Transverse colon (tissue), 4 donors: ENCODE results near the gene C1orf210. TPM values are rescaled to one million over a fixed set of nuclear protein-coding genes. Genes with fewer than 3 reads are reported as not detected.

Source experiments
- DNase-seq: peaks from one replicate; pipeline ENCODE4 v3.0.0-alpha.2; 2019
- H3K27ac ChIP-seq, 4 donors: fragments of 200-600 bp; sonication (generic); 2 replicates each; pipeline ENCODE4 v1.5.1; 2016 to 2018; ENCODE audit warnings: inconsistent platforms in 4 of 4
- H3K27me3 ChIP-seq: fragments of 200-600 bp; sonication (generic); 2 replicates; pipeline ENCODE4 v1.5.1; 2017; ENCODE audit warnings: inconsistent platforms
- H3K36me3 ChIP-seq, 4 donors: fragments of 200-600 bp; sonication (generic); 2 replicates each; pipeline ENCODE4 v1.5.1; 2017 to 2019; ENCODE audit warnings: inconsistent platforms in 4 of 4
- H3K4me1 ChIP-seq, 4 donors: fragments of 200-600 bp; sonication (generic); 2 replicates each; pipeline ENCODE4 v1.5.1; 2017 to 2020; ENCODE audit warnings: inconsistent platforms in 4 of 4
- H3K4me3 ChIP-seq, 4 donors: fragments of 200-600 bp; sonication (generic); 1 replicate in 1 of 4; 2 replicates in 3 of 4; pipeline versions ENCODE4 v1.5.1 to v1.6.1; 2017 to 2019; ENCODE audit warnings: inconsistent platforms in 4 of 4
- H3K9me3 ChIP-seq, 2 donors: fragments of 200-600 bp; sonication (generic); 2 replicates each; pipeline ENCODE4 v1.5.1; 2017 to 2019; ENCODE audit warnings: inconsistent platforms in 2 of 2
- EP300 ChIP-seq: sonication (generic); formaldehyde crosslinking; IDR thresholded peaks from one replicate; pipeline ENCODE4 v1.6.1; 2017; ENCODE audit warnings: antibody characterized with exemption, low read depth
- POLR2A ChIP-seq: fragments of 450-650 bp; IDR thresholded peaks from one replicate; pipeline ENCODE4 v1.6.1; 2016; ENCODE audit warnings: antibody characterized with exemption, mild to moderate bottlenecking, moderate library complexity
- POLR2AphosphoS5 ChIP-seq, 3 donors: sonication (generic); formaldehyde crosslinking; IDR thresholded peaks; one replicate each; pipeline ENCODE4 v1.6.1; 2016; ENCODE audit warnings: antibody characterized with exemption in 3 of 3
- WGBS, 2 donors: methylation state at CpG; one replicate each; pipeline ENCODE4 v1.1.5; 2018; ENCODE audit warnings: low coverage in 1 of 2; 5-methylcytosine and 5-hydroxymethylcytosine counted together
- in situ Hi-C, 4 donors: fragments of 200-750 bp; cut with MboI; loops; one replicate each; pipeline versions ENCODE4 v1.15.0 to v1.15.1; 2017; ENCODE audit warnings: low sequenced_read_pairs in 3 of 4, low pct_ligation_motif_present in 1 of 4, low pct_unique_long_range_greater_than_20kb in 1 of 4
- intact Hi-C: fragments of 100-400 bp; cut with DNase I; formaldehyde crosslinking; loops from one replicate; pipeline ENCODE4 v1.15.1; 2023; ENCODE audit warnings: low total_unique reads
- total RNA-seq, 4 donors: library from RNA; depleted of rRNA; stranded (reverse); fragments of >200 nt; gene quantifications; one replicate each; pipeline ENCODE4 v1.1.0, GENCODE V29; 2016
- TF ChIP-seq, protein P1 (sequence below), 5 experiments: fragments of 200-600 bp in 3 of 5; fragments of 450-650 bp in 2 of 5; sonication (generic) in 3 of 5; IDR thresholded peaks; 1 replicate in 2 of 5; 2 replicates in 3 of 5; pipeline ENCODE4 v1.5.1; 2016 to 2017; ENCODE audit warnings: antibody characterized with exemption in 5 of 5, inconsistent platforms in 3 of 5, mild to moderate bottlenecking in 2 of 5, moderate library complexity in 1 of 5

C1orf210 gene
- total RNA-seq, 4 donors from 2014 or later = 43.8 to 100 (median 57.6) TPM

DNA sequence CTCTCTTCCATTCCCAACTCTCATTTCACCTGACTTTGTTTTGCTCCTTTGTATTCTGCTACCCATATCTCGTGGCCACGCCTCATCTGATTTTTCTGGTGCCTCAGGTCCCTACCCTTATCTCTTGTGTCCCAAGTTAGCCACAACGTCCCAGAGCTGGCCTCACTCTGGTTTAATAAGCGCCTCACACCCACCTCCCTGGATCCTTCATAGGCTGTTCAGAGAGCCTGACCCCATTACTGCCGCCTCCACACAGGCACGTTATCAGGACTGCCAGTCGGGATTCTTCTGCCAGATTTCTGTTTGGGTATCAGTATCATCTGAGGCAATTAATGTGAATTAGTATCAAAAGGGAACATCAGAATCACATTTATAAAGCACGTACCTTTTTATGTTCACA is 50.3 kb downstream of the C1orf210 start:
- Histone ChIP-seq H3K4me1 (peaks cover 0 to 18% (median 7%) of the 10 kb centered on the region in 4 donors), H3K36me3 (no peaks in the 10 kb centered on the region), H3K4me3 (no peak overlapping the region), H3K9me3 (no peaks in the 10 kb centered on the region), H3K27ac (peak overlapping the region in 1 of 4 donors; percentile 5), H3K27me3 (no peaks in the 10 kb centered on the region)
- 60% methylated on average over 8 of the region's 8 CpGs; no CpG with 5 or more reads in 1 of the 2 donors for WGBS, 2 donors
- in situ Hi-C loops = loop anchor here in 1 of 4 donors (10.0 kb wide), 1 partner anchor 180 kb away; no protein-coding TSS in a partner anchor
- TF ChIP-seq, protein P1, sequence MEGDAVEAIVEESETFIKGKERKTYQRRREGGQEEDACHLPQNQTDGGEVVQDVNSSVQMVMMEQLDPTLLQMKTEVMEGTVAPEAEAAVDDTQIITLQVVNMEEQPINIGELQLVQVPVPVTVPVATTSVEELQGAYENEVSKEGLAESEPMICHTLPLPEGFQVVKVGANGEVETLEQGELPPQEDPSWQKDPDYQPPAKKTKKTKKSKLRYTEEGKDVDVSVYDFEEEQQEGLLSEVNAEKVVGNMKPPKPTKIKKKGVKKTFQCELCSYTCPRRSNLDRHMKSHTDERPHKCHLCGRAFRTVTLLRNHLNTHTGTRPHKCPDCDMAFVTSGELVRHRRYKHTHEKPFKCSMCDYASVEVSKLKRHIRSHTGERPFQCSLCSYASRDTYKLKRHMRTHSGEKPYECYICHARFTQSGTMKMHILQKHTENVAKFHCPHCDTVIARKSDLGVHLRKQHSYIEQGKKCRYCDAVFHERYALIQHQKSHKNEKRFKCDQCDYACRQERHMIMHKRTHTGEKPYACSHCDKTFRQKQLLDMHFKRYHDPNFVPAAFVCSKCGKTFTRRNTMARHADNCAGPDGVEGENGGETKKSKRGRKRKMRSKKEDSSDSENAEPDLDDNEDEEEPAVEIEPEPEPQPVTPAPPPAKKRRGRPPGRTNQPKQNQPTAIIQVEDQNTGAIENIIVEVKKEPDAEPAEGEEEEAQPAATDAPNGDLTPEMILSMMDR (IDR thresholded peaks at IDR 0.05) = no peak
- no peak for TF ChIP-seq POLR2A
- TF ChIP-seq EP300 = no peak
- TF ChIP-seq POLR2AphosphoS5 (IDR thresholded peaks at IDR 0.05) = no peak
- intact Hi-C loops = no loop called here
- DNase-seq = no peak

DNA sequence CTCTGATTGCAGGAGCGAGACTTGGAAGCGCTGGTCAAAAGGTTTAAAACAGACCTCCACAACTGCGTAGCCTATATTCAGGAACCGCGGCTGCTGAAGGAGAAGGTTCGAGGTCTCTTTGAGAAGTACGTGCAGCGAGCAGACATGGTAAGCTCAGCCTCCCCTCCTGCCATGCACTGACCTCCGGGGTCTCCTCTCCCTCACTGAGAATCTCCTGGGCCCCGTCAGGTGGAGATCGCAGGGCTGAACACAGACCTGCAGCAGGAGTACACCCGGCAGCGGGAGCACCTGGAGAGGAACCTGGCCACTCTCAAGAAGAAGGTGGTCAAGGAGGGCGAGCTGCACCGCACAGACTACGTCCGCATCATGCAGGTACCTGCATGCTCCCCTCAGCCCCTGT is 51.1 kb downstream of the C1orf210 start:
- DNase-seq = no peak
- TF ChIP-seq POLR2A (no peak), EP300 (no peak), POLR2AphosphoS5 (IDR thresholded peaks at IDR 0.05) (no peak)
- TF ChIP-seq, protein P1 (IDR thresholded peaks at IDR 0.05) = no peak

DNA sequence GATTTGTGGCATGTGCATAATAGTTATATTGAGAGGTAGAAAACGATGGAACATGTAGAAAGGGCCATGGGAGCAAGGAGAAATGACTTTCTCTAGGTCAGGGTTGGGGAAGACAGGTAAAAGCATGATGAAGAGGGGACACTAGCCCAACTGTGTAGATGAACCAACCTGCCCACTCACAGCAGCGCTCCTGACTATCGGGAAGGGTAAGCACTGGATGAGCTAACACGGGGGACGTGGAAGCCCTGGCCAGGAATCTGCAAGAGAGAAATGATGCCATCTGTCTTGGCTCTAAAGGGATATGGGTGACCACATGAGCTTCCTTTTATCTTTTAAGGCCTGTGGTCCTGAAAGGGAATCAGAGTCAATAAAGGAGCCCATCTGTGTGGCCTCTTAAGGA is 51.8 kb downstream of the C1orf210 start:
- Histone ChIP-seq H3K27me3 (no peaks in the 10 kb centered on the region), H3K4me1 (peaks cover 0 to 18% (median 7%) of the 10 kb centered on the region in 4 donors), H3K9me3 (no peaks in the 10 kb centered on the region), H3K4me3 (no peak overlapping the region), H3K27ac (no peak overlapping the region), H3K36me3 (no peaks in the 10 kb centered on the region)
- TF ChIP-seq POLR2AphosphoS5 (IDR thresholded peaks at IDR 0.05) = no peak
- intact Hi-C loops = no loop called here
- no peak for DNase-seq
- in situ Hi-C loops = loop anchor here in 1 of 4 donors (10.0 kb wide), 1 partner anchor 181 kb away; no protein-coding TSS in a partner anchor
- 84% methylated on average over 5 of the region's 5 CpGs; no CpG with 5 or more reads in 1 of the 2 donors for WGBS, 2 donors

More for the DNA sequence above, 51.1 kb downstream of the C1orf210 start:
- intact Hi-C loops (no loop called here), in situ Hi-C loops (loop anchor here in 1 of 4 donors (10.0 kb wide), 1 partner anchor 181 kb away; no protein-coding TSS in a partner anchor)
- no peaks in the 10 kb centered on the region for H3K27me3 ChIP-seq
- H3K27ac ChIP-seq = no peak overlapping the region
- peaks cover 0 to 18% (median 7%) of the 10 kb centered on the region in 4 donors for H3K4me1 ChIP-seq
- no peaks in the 10 kb centered on the region for H3K9me3 ChIP-seq
- 95% methylated on average over 17 of the region's 17 CpGs; no CpG with 5 or more reads in 1 of the 2 donors for WGBS, 2 donors
- H3K4me3 ChIP-seq = no peak overlapping the region
- H3K36me3 ChIP-seq = no peaks in the 10 kb centered on the region

DNA sequence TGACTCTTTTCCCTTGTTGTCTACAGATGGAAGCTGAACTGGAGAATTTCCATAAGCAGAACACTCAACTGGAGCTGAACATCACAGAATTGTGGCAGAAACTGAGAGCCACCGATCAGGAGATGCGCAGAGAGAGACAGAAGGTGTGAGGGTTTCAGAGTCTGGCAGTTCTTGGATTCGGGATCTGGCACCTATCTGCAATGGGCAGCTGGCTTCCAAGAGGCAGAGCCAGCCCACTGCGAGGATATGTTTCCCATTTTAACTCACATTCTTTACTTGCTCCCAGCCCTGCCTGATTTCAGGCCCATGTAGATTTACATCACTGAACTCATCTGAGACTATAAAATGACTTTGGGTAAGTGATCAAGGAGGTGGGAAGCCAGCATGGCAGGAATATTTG is 52.9 kb downstream of the C1orf210 start:
- H3K27me3 ChIP-seq = no peaks in the 10 kb centered on the region
- TF ChIP-seq EP300 (no peak), POLR2A (no peak), POLR2AphosphoS5 (IDR thresholded peaks at IDR 0.05) (no peak)
- TF ChIP-seq, protein P1 (IDR thresholded peaks at IDR 0.05) = no peak
- no peaks in the 10 kb centered on the region for H3K9me3 ChIP-seq
- H3K4me3 ChIP-seq = no peak overlapping the region
- H3K36me3 ChIP-seq = no peaks in the 10 kb centered on the region
- WGBS, 2 donors = 88% methylated on average over 4 of the region's 4 CpGs; no CpG with 5 or more reads in 1 of the 2 donors
- in situ Hi-C loops = loop anchor here in 1 of 4 donors (10.0 kb wide), 1 partner anchor 182 kb away; no protein-coding TSS in a partner anchor
- DNase-seq = no peak
- H3K4me1 ChIP-seq = peaks cover 0 to 17% (median 7%) of the 10 kb centered on the region in 4 donors
- intact Hi-C loops = no loop called here
- no peak overlapping the region for H3K27ac ChIP-seq
